Activated CD8-positive, alpha-beta memory T cell treated with anti-CD3 and anti-CD28 coated beads, Interleukin-2, amount 50 U/mL, for 48 hours (primary cell): ENCODE measurements around the gene BRSK2.

Experiments used
- DNase-seq: peaks from one replicate; pipeline ENCODE4 v3.0.0-alpha.2; 2020

BRSK2 gene

GRCh38 chr11:1469911-1470680 lies 80.4 kb downstream of the BRSK2 start:
- DNase-seq = no peak

DNA sequence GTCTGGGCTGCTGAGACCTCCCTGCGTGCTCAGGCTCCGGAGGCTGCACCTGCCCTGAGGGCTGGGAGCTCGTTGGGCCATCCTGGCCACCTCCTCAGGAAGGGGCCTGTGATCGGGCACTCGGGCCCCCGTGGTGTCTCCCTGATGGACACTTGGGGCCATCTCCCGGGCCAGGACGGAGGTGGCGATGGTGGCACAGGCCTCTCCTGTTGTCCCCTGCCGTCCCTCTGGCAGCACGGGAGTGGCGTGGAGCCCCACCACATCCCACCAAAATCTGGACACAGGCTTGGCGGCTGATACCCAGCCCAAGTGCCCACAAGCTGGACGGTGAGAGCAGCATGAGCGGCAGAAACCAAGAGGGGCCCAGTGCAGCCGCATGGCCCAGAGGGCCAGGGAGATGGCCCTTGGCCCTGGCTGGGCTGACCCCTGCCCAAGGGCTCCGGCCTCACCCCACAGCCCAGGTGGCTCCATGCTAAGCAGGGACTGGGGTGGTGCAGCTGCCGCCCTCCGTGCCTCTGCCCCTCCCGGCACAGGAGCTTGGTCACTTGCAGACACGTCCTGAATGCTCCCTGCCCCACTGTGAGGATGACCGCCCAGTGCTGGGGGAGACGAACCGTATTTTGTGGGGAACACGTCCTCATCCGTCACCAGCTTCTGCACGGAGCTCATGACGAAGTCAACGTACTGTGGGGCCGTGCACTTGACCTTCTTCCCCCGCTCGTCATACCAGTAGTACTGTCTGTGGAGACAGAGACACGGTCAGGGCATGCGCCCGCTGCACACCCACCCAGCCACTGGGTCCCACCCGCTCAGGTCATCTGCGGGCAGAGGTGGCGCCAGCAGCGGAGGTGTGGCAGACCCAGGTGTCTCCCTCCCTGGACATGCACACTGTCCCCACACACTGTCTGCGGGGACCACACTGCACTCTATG lies 81.2 kb downstream of the BRSK2 start:
- no peak for DNase-seq

- DNase-seq = no peak
These were observed 82.0 kb downstream of the BRSK2 start for GRCh38 chr11:1471736-1472135.

DNA sequence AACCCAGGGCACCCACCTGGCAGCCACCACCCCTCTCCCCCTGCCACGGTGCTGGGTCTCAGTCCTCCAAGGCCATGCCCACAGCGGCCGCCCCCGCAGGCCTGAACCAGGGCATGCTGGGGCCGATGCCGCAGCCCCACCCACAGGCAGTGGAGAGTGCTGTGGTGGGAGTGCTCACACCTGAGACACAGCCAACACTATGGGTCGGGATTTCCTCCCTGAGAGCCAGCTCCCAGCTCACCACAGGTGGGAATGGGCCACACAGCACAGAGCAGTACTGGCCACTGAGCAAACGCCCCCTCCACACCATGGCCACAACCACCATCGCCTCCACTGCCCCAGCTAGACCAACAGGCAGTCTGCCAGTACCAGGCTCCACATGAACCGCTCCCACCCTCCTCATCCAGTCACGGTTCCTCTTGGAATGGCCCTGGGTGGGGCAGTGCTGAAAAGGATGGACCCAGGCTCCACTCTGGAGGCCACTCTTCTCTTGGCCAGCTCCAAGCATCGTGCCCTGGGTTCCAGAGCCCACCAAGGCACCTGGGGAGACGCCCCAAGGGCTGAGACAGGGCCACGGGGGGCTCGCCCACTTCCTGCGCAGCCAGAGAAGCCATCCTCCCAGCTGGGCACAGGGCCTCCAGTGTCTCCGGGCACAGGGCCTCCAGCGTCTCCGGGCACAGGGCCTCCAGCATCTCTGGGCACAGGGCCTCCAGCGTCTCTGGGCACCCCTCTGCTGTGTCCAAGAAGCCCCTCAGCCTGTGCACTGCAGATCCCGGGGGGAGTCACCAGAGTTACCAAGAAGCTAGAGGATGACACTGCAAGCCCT lies 82.7 kb downstream of the BRSK2 start:
- no peak for DNase-seq

- no peak for DNase-seq
These were observed 83.4 kb downstream of the BRSK2 start for GRCh38 chr11:1473011-1473628.

DNA sequence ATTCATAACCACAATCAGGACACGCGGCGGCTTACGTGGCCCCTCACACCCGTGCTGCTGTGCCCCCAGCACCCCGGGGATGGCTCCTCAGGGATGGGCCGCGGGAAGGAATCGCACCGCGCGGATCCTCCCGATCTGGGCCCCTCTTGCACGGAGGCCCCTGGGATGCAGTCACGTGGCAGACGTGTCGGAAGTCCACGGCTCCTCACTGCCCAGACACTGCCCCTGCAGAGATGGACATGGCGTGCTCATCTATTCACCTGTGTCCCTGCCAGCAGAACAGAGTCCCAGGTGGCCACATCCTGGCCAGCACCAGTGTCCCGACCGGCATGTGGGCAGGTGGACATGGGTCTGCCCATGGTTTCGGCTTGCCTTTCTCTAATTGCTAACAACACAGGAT lies 84.1 kb downstream of the BRSK2 start:
- no peak for DNase-seq

GRCh38 chr11:1475841-1476240 lies 86.1 kb downstream of the BRSK2 start:
- no peak for DNase-seq

GRCh38 chr11:1476940-1477736 lies 87.4 kb downstream of the BRSK2 start:
- DNase-seq = no peak

- no peak for DNase-seq
These were observed 88.3 kb downstream of the BRSK2 start for GRCh38 chr11:1478011-1478410.

- DNase-seq = no peak
These were observed 88.8 kb downstream of the BRSK2 start for GRCh38 chr11:1478544-1478943.

DNA sequence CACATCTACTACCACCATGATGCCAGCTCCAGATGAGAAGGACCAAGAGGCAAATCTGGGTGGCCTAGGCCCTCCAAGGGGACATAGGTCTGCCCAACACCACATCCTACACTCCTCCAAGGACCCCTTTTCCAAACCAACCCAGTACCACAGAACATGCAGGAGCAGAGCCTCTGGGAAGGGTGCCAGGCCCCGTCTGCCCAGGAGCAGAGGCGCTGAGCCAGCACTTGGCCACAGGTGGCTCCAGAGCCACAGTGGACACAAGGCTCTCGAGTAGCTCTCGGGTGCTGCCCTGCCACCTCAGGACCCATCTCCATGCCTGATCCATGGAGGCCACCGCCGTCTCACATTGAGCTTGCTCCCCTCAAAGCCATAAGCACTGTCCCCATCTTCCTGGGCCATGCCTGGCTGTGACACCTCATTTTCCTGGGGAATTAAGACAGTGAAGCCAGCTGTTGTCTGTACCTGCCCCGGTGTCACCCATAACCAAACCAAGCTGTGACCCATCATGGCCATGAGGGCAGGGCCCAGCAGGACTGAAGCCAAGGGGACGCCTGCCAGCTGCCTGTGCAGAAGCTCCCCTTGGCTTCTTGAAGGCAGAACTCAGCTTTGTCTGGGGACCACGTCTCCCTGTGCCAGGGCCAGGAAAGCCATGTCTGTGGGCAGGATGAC lies 89.4 kb downstream of the BRSK2 start:
- DNase-seq = no peak

- DNase-seq = no peak
These were observed 90.0 kb downstream of the BRSK2 start for GRCh38 chr11:1479678-1480118.

- no peak for DNase-seq
These were observed 90.4 kb downstream of the BRSK2 start for GRCh38 chr11:1480191-1480554.

DNA sequence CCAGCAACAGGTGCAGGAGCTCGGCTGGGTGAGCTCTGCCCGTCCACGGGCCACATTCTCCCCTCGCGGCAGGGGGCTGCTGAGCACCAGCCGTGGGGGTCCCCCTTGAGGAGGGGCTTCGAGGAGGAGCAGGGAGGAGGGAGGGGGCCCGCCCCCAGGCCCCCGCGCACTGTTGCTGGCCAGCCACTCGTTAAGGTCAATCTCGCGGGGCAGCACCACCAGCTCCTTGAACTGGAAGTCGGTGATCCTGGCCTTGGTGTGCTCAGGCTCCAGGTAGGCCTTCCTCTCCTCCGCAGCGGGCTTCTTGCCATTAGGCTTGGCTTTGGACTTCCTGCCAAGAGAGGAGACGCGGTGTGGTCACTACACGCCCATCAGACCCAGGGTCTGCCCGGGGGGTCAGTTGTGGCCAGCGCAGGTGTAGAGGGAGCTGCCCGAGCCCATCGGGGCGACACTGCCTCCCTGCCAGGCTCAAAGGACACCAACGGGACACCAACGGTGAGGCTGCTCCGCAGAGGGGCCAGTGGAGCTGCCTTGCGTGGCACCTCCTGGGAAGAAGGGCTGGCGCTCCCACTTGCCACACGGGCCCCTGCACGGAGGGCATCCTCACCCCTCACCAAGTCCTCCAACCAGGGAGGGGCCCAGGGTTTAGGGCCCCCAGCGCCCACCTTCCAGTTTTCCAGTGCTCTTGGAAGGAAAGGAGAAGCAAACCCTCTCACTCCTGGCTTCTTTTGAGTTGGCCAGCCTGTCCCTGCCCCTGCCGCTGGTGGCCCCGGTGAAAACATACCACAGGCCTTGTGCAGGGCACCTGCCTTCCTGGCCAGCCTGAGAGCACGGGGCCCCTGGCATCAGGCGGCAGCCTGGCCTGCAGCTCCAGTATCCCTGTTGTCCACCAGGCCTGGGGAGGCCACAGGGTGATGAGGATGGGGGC lies 91.1 kb downstream of the BRSK2 start:
- DNase-seq = no peak

- DNase-seq = no peak
These were observed 91.7 kb downstream of the BRSK2 start for GRCh38 chr11:1481483-1481825.

DNA sequence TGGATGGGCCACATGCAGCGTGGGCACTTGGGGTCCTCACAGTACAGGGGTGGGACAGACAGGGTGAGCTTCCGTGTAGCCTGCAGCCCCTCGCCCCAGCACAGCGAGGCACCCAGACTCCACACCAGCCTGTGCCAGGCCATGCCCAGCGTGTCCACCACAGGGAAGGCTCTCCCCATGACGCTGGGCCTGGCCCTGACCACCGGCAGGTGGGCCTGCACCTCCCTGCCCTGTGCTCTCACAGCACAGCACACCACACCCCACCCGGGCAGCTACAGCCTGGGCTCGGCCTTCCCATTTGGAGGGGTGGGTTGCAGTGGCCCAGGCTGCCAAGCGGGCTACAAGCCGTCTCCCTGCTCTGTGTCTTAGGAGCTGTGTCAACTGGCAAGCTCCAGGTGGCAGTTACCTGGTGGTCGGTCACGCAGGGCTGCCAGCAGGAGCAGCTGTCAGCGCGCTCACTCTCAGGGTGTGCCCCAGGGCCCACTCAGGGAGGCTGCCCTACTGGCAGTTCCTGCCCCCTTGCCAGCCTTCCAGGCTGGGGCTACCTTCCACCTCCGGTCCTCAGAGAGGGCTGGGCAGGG lies 92.2 kb downstream of the BRSK2 start:
- no peak for DNase-seq

DNA sequence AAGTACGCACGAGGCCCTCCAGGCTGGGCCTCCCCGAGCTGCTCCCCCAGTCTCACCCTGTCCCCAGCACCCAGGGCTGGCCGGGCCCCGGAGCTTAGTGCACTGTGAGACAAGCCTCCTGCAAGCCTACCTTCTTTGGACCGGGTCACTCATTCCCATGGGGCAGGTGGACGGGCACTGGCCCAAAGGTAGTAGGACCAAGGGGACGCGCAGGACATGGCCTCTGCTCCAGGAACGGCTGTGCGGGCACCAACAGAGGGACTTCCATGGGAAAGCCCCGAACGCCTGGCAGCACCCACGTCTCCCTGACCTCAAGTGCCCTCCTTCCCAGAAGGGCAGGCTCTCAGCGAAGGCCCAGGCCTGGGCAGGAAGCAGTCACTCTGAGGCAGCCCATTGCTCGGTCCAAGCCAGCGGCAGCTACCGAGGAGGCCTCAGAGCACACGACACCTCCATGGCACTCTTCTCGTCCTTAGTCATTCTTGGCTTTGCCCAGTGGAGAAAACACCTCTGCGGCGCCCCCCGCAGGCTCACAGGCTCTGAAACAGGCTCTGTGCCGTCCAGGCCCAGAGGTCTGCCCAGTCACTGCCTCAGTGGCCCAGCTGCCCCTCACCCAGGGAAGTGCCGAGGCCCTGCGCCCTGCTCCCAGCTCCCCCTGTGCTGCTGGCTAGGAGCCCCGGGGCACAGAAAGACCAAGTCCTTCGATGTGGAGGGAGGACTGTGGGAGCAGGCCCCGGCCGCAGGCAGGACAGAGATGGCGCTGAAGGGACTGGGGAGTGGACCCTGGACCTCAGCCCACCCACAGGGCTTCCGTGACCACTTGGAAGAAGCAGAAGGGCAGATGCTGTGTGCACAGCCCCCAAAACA lies 93.1 kb downstream of the BRSK2 start:
- no peak for DNase-seq

GRCh38 chr11:1483445-1483961 lies 93.8 kb downstream of the BRSK2 start:
- DNase-seq = no peak
